ENCODE results near the gene PPM1B. TPM values are rescaled to one million over a fixed set of nuclear protein-coding genes. Genes with fewer than 3 reads are reported as not detected.
A peak's percentile ranks its signal among the peaks of the same experiment; 100 is the strongest.
"Not testable (repeated sequence)": the region's sequence is repeated elsewhere in the genome, so short reads cannot be mapped to it uniquely, and the experiment has no call there.

Gene PPM1B
- polyA plus RNA-seq, 1 donor = 33.1 TPM

- no peak for DNase-seq
Observed at GRCh38 chr2:44163777-44164176, 4.9 kb upstream of the PPM1B start.

- DNase-seq = no peak
Observed at GRCh38 chr2:44164617-44165016, 4.1 kb upstream of the PPM1B start.

- no peak for DNase-seq
Observed at GRCh38 chr2:44166096-44166495, 2.6 kb upstream of the PPM1B start.

- peak; percentile 27 for DNase-seq
Observed at GRCh38 chr2:44167311-44167907, 1.3 kb upstream of the PPM1B start.

- peak; percentile 99 for DNase-seq
Observed at GRCh38 chr2:44167908-44168680, 581 bp upstream of the PPM1B start.

GRCh38 chr2:44169155-44169898, 652 bp downstream of the PPM1B start:
- peak; percentile 52 for DNase-seq

- DNase-seq = peak; percentile 19
Observed at GRCh38 chr2:44170311-44170717, 1.6 kb downstream of the PPM1B start.

GRCh38 chr2:44171018-44171417, 2.3 kb downstream of the PPM1B start:
- DNase-seq = no peak

GRCh38 chr2:44171442-44171841, 2.8 kb downstream of the PPM1B start:
- DNase-seq = not testable (repeated sequence)

- DNase-seq = no peak
Observed at GRCh38 chr2:44172576-44172975, 3.9 kb downstream of the PPM1B start.

GRCh38 chr2:44178950-44179349, 10.3 kb downstream of the PPM1B start:
- no peak for DNase-seq

- no peak for DNase-seq
Observed at GRCh38 chr2:44181648-44182047, 13.0 kb downstream of the PPM1B start.

- no peak for DNase-seq
Observed at GRCh38 chr2:44184106-44184505, 15.4 kb downstream of the PPM1B start.

- DNase-seq = no peak
Observed at GRCh38 chr2:44186810-44187209, 18.1 kb downstream of the PPM1B start.

- no peak for DNase-seq
Observed at GRCh38 chr2:44187251-44187650, 18.6 kb downstream of the PPM1B start.

- DNase-seq = no peak
Observed at GRCh38 chr2:44188696-44189095, 20.0 kb downstream of the PPM1B start.

- DNase-seq = no peak
Observed at GRCh38 chr2:44189104-44189503, 20.4 kb downstream of the PPM1B start.

GRCh38 chr2:44190526-44190925, 21.9 kb downstream of the PPM1B start:
- DNase-seq = no peak

- no peak for DNase-seq
Observed at GRCh38 chr2:44191739-44192138, 23.1 kb downstream of the PPM1B start.

- DNase-seq = no peak
Observed at GRCh38 chr2:44192646-44193045, 24.0 kb downstream of the PPM1B start.

- DNase-seq = no peak
Observed at GRCh38 chr2:44195714-44196113, 27.0 kb downstream of the PPM1B start.

- DNase-seq = no peak
Observed at GRCh38 chr2:44197816-44198215, 29.1 kb downstream of the PPM1B start.

GRCh38 chr2:44200011-44200410, 31.3 kb downstream of the PPM1B start:
- DNase-seq = no peak

- DNase-seq = no peak
Observed at GRCh38 chr2:44200759-44201158, 32.1 kb downstream of the PPM1B start.

All from hindlimb muscle (tissue), 1 donor.